Neural cell (in vitro differentiated cells): ENCODE data around the gene TSHR. TPM values are rescaled to one million over a fixed set of nuclear protein-coding genes. Genes with fewer than 3 reads are reported as not detected.

Experiments used
- H2AFZ ChIP-seq: fragments of 200-600, 300-800 bp; sonication (generic), shearing (Covaris generic); 2 replicates; pipeline ENCODE4 v1.6.0; 2014; ENCODE audit warnings: low read depth, mild to moderate bottlenecking, antibody characterized with exemption, low read length, moderate library complexity
- H3F3A ChIP-seq: fragments of 200-600 bp; shearing (Covaris generic); 2 replicates; pipeline ENCODE4 v1.6.1; 2016; ENCODE audit warnings: mild to moderate bottlenecking, moderate library complexity, mixed read lengths, antibody characterized with exemption, low read length; ENCODE audit not compliant: insufficient read depth, poor library complexity, severe bottlenecking
- H3K27ac ChIP-seq: fragments of 200-600, 300-800 bp; sonication (generic), shearing (Covaris generic); 2 replicates; pipeline ENCODE4 v1.5.1; 2014; ENCODE audit warnings: mild to moderate bottlenecking, low read length, moderate library complexity
- H3K27me3 ChIP-seq: fragments of 300-800, 200-600 bp; sonication (generic), shearing (Covaris generic); 2 replicates; pipeline ENCODE4 v1.6.0; 2014; ENCODE audit warnings: mild to moderate bottlenecking, low read depth, low read length, moderate library complexity; ENCODE audit not compliant: insufficient read depth
- H3K36me3 ChIP-seq: fragments of 300-800, 200-600 bp; sonication (generic), shearing (Covaris generic); 2 replicates; pipeline ENCODE4 v1.5.1; 2014; ENCODE audit warnings: mild to moderate bottlenecking, antibody characterized with exemption, low read length, moderate library complexity; ENCODE audit not compliant: insufficient read depth
- H3K4me2 ChIP-seq: fragments of 300-800, 200-600 bp; sonication (generic), shearing (Covaris generic); 2 replicates; pipeline ENCODE4 v1.6.0; 2014; ENCODE audit warnings: mild to moderate bottlenecking, low read length
- H3K4me3 ChIP-seq: fragments of 300-800, 200-600 bp; sonication (generic), shearing (Covaris generic); 2 replicates; pipeline ENCODE4 v1.5.1; 2014; ENCODE audit warnings: mild to moderate bottlenecking, low read length, moderate library complexity
- H3K79me2 ChIP-seq: fragments of 200-600 bp; shearing (Covaris generic); replicated peaks from 2 replicates; pipeline ENCODE4 v1.6.0; 2014; ENCODE audit warnings: mild to moderate bottlenecking, low read length, moderate library complexity; ENCODE audit not compliant: insufficient read depth
- H3K9ac ChIP-seq: fragments of 300-800, 200-600 bp; sonication (generic), shearing (Covaris generic); 2 replicates; pipeline ENCODE4 v1.6.1; 2016; ENCODE audit warnings: mild to moderate bottlenecking, low read length, mixed read lengths
- H3K9me2 ChIP-seq: fragments of 200-600 bp; shearing (Covaris generic); 2 replicates; pipeline ENCODE4 v1.6.1; 2016; ENCODE audit warnings: mild to moderate bottlenecking, low read length, mixed read lengths; ENCODE audit not compliant: insufficient read depth
- H3K9me3 ChIP-seq: fragments of 200-600, 300-800 bp; sonication (generic), shearing (Covaris generic); 2 replicates; pipeline ENCODE4 v1.6.1; 2016; ENCODE audit warnings: mild to moderate bottlenecking, mixed run types, low read length, moderate library complexity, mixed read lengths
- H4K20me1 ChIP-seq: fragments of 200-600 bp; shearing (Covaris generic); 2 replicates; pipeline ENCODE4 v1.6.1; 2016; ENCODE audit warnings: mild to moderate bottlenecking, mixed run types; ENCODE audit not compliant: insufficient read depth
- EP300 ChIP-seq: fragments of 450-650 bp; conservative IDR thresholded peaks from 2 replicates; pipeline ENCODE4 v1.6.1; 2014; ENCODE audit warnings: antibody characterized with exemption, mild to moderate bottlenecking, moderate library complexity; ENCODE audit not compliant: poor library complexity, severe bottlenecking
- EZH2 ChIP-seq: fragments of 200-600, 300-800 bp; shearing (Covaris generic), sonication (generic); IDR thresholded peaks from 2 replicates; pipeline ENCODE4 v1.6.1; 2014; ENCODE audit warnings: antibody characterized with exemption, low read length, borderline replicate concordance, mild to moderate bottlenecking; ENCODE audit not compliant: insufficient read depth, poor library complexity, severe bottlenecking
- MXI1 ChIP-seq: fragments of 450-650 bp; conservative IDR thresholded peaks from 2 replicates; pipeline ENCODE4 v1.6.1; 2014; ENCODE audit warnings: antibody characterized with exemption, mild to moderate bottlenecking; ENCODE audit not compliant: poor library complexity, severe bottlenecking
- POLR2AphosphoS5 ChIP-seq: IDR thresholded peaks from 2 replicates; pipeline ENCODE4 v1.6.1; 2012
- RAD21 ChIP-seq: fragments of 450-650 bp; conservative IDR thresholded peaks from 2 replicates; pipeline ENCODE4 v1.6.1; 2014; ENCODE audit warnings: antibody characterized with exemption, mild to moderate bottlenecking, moderate library complexity
- SMC3 ChIP-seq: fragments of 450-650 bp; conservative IDR thresholded peaks from 2 replicates; pipeline ENCODE4 v1.6.1; 2014; ENCODE audit warnings: antibody characterized with exemption, mild to moderate bottlenecking, moderate library complexity; ENCODE audit not compliant: poor library complexity
- TAF1 ChIP-seq: IDR thresholded peaks from 2 replicates; pipeline ENCODE4 v1.6.1; 2012; ENCODE audit warnings: low read depth
- polyA plus RNA-seq: library from polyadenylated mRNA; depleted of rRNA; stranded (reverse); fragments of >200 nt; gene quantifications from 2 replicates; pipeline ENCODE4 v1.2.3, GENCODE V29; 2014
- TF ChIP-seq, protein P1 (sequence below): fragments of 450-650 bp; IDR thresholded peaks from 2 replicates; pipeline ENCODE4 v1.5.1; 2014; ENCODE audit warnings: antibody characterized with exemption, mild to moderate bottlenecking, moderate library complexity; ENCODE audit not compliant: poor library complexity, severe bottlenecking
- TF ChIP-seq, protein P2 (sequence below): IDR thresholded peaks from 2 replicates; pipeline ENCODE4 v1.6.1; 2012; ENCODE audit warnings: borderline replicate concordance

Gene TSHR
- polyA plus RNA-seq, 1 donor from 2014 or later = not detected

- no peak for TF ChIP-seq EP300
- TF ChIP-seq MXI1 = no peak
Observed at GRCh38 chr14:81095539-81095938, 140.1 kb downstream of the TSHR start (continued).

DNA sequence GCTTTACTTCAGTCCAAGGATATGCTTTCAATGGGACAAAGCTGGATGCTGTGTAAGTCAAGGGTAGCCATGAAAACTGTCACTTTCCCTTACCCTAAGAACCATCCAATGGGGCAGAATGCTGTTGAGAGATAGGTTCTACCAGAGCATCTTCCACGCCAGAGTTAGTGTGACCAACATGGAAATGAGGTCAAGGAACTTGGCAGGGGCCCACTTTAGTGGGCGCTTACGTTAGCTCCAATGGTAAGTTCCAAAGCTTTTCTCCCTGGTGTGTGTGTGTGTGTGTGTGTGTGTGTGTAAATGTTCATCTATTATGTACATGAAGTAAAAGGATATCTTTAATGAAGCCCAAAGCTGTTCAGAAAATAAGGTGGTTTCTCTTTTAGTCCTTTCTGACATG, 141.2 kb downstream of the TSHR start:
- Histone ChIP-seq H3K27me3 (no peaks in the 10 kb centered on the region), H3F3A (no peaks in the 10 kb centered on the region), H3K9ac (no peak overlapping the region), H3K4me3 (no peak overlapping the region), H4K20me1 (no peaks in the 10 kb centered on the region), H3K9me2 (no peaks in the 10 kb centered on the region), H3K9me3 (no peaks in the 10 kb centered on the region), H2AFZ (no peak overlapping the region), H3K4me2 (no peak overlapping the region), H3K27ac (no peak overlapping the region), H3K79me2 (no peaks in the 10 kb centered on the region), H3K36me3 (no peaks in the 10 kb centered on the region)
- no peak for TF ChIP-seq EP300
- no peak for TF ChIP-seq MXI1
- TF ChIP-seq, protein P1, sequence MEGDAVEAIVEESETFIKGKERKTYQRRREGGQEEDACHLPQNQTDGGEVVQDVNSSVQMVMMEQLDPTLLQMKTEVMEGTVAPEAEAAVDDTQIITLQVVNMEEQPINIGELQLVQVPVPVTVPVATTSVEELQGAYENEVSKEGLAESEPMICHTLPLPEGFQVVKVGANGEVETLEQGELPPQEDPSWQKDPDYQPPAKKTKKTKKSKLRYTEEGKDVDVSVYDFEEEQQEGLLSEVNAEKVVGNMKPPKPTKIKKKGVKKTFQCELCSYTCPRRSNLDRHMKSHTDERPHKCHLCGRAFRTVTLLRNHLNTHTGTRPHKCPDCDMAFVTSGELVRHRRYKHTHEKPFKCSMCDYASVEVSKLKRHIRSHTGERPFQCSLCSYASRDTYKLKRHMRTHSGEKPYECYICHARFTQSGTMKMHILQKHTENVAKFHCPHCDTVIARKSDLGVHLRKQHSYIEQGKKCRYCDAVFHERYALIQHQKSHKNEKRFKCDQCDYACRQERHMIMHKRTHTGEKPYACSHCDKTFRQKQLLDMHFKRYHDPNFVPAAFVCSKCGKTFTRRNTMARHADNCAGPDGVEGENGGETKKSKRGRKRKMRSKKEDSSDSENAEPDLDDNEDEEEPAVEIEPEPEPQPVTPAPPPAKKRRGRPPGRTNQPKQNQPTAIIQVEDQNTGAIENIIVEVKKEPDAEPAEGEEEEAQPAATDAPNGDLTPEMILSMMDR = no peak
- TF ChIP-seq, protein P2, sequence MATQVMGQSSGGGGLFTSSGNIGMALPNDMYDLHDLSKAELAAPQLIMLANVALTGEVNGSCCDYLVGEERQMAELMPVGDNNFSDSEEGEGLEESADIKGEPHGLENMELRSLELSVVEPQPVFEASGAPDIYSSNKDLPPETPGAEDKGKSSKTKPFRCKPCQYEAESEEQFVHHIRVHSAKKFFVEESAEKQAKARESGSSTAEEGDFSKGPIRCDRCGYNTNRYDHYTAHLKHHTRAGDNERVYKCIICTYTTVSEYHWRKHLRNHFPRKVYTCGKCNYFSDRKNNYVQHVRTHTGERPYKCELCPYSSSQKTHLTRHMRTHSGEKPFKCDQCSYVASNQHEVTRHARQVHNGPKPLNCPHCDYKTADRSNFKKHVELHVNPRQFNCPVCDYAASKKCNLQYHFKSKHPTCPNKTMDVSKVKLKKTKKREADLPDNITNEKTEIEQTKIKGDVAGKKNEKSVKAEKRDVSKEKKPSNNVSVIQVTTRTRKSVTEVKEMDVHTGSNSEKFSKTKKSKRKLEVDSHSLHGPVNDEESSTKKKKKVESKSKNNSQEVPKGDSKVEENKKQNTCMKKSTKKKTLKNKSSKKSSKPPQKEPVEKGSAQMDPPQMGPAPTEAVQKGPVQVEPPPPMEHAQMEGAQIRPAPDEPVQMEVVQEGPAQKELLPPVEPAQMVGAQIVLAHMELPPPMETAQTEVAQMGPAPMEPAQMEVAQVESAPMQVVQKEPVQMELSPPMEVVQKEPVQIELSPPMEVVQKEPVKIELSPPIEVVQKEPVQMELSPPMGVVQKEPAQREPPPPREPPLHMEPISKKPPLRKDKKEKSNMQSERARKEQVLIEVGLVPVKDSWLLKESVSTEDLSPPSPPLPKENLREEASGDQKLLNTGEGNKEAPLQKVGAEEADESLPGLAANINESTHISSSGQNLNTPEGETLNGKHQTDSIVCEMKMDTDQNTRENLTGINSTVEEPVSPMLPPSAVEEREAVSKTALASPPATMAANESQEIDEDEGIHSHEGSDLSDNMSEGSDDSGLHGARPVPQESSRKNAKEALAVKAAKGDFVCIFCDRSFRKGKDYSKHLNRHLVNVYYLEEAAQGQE = no peak
- TF ChIP-seq TAF1 = no peak
- no peak for TF ChIP-seq RAD21
- TF ChIP-seq SMC3 = no peak
- TF ChIP-seq EZH2 = no peak
- TF ChIP-seq POLR2AphosphoS5 = no peak

GRCh38 chr14:81102217-81102616, 146.8 kb downstream of the TSHR start:
- H3F3A ChIP-seq = no peaks in the 10 kb centered on the region
- H3K27me3 ChIP-seq = no peaks in the 10 kb centered on the region
- H4K20me1 ChIP-seq = no peaks in the 10 kb centered on the region
- H3K9ac ChIP-seq = no peak overlapping the region
- no peaks in the 10 kb centered on the region for H3K36me3 ChIP-seq
- no peak overlapping the region for H3K4me3 ChIP-seq
- H2AFZ ChIP-seq = no peak overlapping the region
- H3K9me2 ChIP-seq = no peaks in the 10 kb centered on the region
- no peaks in the 10 kb centered on the region for H3K9me3 ChIP-seq
- TF ChIP-seq, protein P2 = no peak
- TF ChIP-seq MXI1 (no peak), EZH2 (no peak), TAF1 (no peak), RAD21 (no peak), EP300 (no peak), SMC3 (no peak), POLR2AphosphoS5 (no peak)
- TF ChIP-seq, protein P1 = no peak
- H3K79me2 ChIP-seq = no peaks in the 10 kb centered on the region
- no peak overlapping the region for H3K27ac ChIP-seq
- no peak overlapping the region for H3K4me2 ChIP-seq
